NCI-H69 (cell line): Measurements from ENCODE around the gene PICALM.

ENCODE experiments used
- DNase-seq: peaks from one replicate; lab custom pipeline; 2025; lab: John Stamatoyannopoulos, UW

Gene PICALM

DNA sequence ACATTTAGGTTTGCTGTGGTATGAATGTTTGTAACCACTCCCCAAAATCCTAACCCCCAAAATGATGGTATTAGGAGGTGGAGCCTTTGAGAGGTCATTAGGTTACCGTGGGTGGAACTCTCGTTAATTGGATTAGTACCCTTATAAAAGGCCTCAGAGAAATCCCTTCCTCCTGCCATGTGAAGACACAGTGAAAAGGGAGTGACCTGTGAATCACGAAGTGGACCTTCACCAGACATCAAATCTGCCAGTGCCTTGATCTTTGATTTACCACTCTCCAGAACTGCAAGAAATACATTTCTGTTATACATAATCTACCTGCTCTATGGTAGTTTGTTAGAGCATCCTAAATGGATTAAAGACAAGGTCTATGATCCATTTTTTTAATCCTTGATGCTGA lies 12.6 kb upstream of the PICALM start:
- no peak for DNase-seq

- DNase-seq = no peak
These were observed 10.5 kb upstream of the PICALM start for GRCh38 chr11:86079421-86079820.

- no peak for DNase-seq
These were observed 5.1 kb upstream of the PICALM start for GRCh38 chr11:86073948-86074347.

DNA sequence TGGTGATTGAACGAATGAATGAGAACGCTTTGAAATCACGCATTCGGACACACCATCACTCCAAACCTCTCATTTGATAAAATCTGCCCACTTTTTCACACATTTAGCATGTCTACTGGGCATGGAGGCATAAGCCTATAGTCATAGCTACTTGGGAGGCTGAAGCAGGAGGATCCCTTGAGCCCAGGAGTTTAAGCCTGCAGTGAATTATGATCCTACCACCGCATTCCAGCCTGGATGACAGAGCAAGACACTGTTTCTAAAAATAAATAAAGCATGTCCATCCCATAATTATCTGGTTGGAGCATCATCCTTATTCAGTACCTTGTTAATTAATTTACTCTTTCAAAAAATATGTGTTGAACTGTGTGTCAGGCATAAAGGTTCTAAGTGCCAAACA lies 3.3 kb upstream of the PICALM start:
- no peak for DNase-seq

GRCh38 chr11:86070142-86071056 lies 1.5 kb upstream of the PICALM start:
- no peak for DNase-seq

DNA sequence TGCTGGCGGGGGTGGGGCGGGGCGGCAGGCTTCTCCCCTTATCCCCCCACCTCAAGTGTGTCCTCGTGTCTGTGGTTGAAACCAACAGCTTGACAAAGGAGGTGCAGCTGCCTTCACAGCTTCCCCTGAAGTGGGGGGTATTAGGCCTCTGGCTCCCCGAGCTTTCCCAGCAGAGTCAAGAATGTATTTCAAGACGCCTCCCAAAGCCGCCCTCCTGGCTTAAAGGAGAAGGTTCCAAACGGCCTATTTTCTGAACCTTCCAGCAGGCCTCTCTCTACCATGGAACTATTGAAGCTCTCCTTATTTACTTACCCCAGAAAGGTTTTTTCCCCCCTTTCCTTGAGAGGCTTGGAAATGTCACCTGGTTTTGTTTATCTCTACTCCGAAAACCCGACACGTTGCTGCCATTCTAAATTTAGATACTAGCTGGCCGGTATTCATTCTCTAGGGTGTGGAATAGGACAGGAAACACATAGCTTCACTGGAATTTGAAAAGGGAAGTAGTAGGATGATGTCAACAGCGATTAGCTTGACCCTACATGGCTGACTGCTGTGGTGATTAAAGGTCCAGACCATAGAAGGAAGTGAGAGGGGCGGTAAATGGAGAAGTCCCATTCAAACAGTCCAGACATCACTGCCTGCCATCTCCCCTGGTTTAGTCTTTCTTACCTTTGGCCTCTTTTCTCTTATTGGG lies 671 bp upstream of the PICALM start:
- DNase-seq = peak; percentile 76

GRCh38 chr11:86068138-86068871 lies 579 bp downstream of the PICALM start:
- peak; percentile 90 for DNase-seq

DNA sequence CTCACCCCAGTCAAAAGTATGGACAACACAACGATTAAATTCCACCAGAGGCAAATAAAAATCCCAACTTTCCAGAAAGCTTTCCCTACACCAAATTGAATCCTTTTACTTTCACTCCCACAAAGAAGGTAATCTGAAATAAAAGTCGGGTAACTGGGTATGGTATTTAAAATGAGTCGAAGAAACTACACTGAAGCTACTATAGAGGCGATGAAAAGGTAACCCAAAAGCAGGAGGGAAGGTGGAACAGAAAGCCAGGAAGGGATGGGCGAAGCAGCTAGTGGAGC lies 1.1 kb downstream of the PICALM start:
- no peak for DNase-seq

- peak; percentile 46 for DNase-seq
These were observed 1.7 kb downstream of the PICALM start for GRCh38 chr11:86067009-86067850.

- DNase-seq = no peak
These were observed 2.3 kb downstream of the PICALM start for GRCh38 chr11:86066657-86067008.

GRCh38 chr11:86066033-86066432 lies 2.9 kb downstream of the PICALM start:
- no peak for DNase-seq

DNA sequence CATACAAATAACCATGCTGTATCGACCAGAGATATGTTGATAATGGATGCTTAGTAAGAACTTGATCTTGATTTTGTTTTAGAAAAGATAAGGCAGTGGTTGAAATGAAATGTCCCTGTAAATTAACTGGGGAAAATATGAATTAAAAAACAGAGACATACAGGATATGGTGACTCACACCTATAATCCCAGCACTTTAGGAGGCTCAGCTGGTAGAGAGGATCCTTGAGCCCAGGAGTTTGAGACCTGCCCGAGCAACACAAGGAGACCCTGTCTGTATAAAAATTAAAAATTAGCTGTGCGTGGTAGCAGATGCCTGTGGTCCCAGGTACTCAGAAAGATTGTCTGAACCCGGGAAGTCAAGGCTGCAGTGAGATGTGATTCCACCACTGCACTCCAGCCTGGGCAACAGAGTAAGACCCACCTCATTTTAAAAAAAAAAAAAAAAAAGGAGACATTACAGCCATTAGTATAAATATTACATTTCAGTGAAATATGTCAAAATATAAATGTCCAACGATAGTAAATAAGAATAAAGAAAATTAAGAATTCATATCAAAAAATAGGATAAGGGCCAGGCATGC lies 4.6 kb downstream of the PICALM start:
- no peak for DNase-seq

- no peak for DNase-seq
These were observed 5.3 kb downstream of the PICALM start for GRCh38 chr11:86063536-86063935.

DNA sequence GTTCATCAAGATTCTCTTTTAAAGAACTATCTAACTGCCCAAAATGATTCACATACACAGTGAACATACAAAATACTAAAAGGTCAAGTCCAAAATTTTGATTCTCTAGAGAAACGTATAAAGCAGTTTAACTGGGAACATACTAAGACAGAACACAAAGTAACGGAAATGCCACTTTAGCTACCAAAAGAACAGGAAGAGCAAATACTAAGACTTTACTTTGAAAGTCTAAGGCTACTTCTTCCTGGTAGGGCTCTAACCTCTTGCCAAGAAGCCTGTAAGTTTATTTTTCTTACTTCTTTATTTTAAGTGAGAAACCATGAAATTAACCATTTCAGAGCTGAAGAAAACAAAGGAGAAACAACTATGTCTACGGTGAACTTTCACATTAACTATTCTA lies 6.2 kb downstream of the PICALM start:
- no peak for DNase-seq

DNA sequence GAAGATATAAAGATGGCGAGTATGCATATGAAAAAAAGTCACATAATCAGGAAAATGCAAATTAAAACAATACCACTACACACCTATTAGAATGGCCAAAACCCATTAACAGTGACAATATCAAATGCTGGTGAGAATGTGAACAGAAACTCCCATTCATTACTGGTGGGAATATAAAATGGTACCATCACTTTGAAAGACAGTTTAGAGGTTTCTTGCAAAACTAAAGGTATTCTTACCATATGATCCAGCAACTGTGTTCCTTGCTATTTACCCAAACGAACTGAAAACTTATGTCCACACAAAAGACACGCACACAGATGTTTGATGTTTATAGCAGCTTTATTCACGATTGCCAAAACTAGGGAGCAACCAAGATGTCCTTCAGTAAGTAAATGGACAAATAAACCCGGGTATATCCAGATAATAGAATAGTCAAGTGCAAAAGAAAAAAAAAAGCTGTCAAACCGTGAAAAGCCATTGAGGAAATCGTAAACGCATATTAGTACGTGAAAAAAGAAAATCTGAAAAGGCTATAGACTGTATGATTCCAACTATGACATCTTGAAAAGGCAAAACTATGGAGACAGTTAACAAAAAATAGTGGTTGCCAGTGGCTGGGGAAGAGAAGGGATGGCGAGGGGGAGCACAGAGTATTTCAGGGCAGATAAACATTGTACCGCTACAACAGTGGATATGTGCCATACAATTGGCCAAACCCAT lies 7.2 kb downstream of the PICALM start:
- no peak for DNase-seq

GRCh38 chr11:86060544-86060943 lies 8.3 kb downstream of the PICALM start:
- DNase-seq = no peak

- DNase-seq = no peak
These were observed 10.5 kb downstream of the PICALM start for GRCh38 chr11:86058360-86058759.

DNA sequence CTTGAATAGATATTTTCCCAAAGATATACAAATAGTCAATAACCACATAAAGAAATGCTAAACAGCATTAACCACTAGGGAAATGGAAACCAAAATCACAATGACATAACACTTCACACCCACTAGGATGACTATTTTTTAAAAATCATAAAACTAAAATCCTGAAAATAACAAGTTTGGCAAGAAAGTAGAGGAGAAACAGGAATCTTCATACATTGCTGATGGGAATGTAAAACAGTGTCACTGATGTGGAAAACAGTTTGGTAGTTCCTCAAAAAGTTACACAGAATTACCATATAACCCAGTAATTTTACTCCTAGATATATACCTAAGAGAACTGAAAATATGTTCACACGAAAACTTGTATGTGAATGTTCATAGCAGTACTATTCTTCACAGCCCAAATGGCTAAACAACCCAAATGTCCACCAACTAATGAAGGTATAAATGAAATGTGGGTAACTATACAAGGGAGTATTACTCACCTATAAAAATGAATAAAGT lies 12.5 kb downstream of the PICALM start:
- no peak for DNase-seq

- no peak for DNase-seq
These were observed 15.9 kb downstream of the PICALM start for GRCh38 chr11:86052693-86053641.
